Osteoblast (primary cell): Measurements from ENCODE around the gene SPNS3. TPM values are rescaled to one million over a fixed set of nuclear protein-coding genes. Genes with fewer than 3 reads are reported as not detected.

Experiments
- DNase-seq: peaks from one replicate; pipeline ENCODE4 v3.0.0; 2011; ENCODE audit warnings: low spot score, mixed read lengths; ENCODE audit not compliant: insufficient read length; ENCODE audit errors: missing footprints
- H2AFZ ChIP-seq: 2 replicates; pipeline ENCODE4 v1.6.0; 2011; ENCODE audit warnings: mild to moderate bottlenecking, low read length
- H3K27ac ChIP-seq: 2 replicates; pipeline ENCODE4 v1.5.1; 2011; ENCODE audit warnings: mild to moderate bottlenecking, low read depth, low read length, moderate library complexity
- H3K27me3 ChIP-seq: 2 replicates; pipeline ENCODE4 v1.6.0; 2012; ENCODE audit warnings: mild to moderate bottlenecking, control low read depth, inconsistent platforms, low read length, moderate library complexity; ENCODE audit not compliant: insufficient read depth
- H3K36me3 ChIP-seq: 2 replicates; pipeline ENCODE4 v1.5.1; 2011; ENCODE audit warnings: mild to moderate bottlenecking, low read length, control low read depth, moderate library complexity; ENCODE audit not compliant: insufficient read depth
- H3K4me1 ChIP-seq: 2 replicates; pipeline ENCODE4 v1.5.1; 2011; ENCODE audit warnings: mild to moderate bottlenecking, low read length, control low read depth, moderate library complexity; ENCODE audit not compliant: insufficient read depth
- H3K4me2 ChIP-seq: 2 replicates; pipeline ENCODE4 v1.6.0; 2011; ENCODE audit warnings: mild to moderate bottlenecking, low read length; ENCODE audit not compliant: insufficient read depth
- H3K4me3 ChIP-seq: fragments of 200-600 bp; sonication (generic); 3 replicates; pipeline ENCODE4 v1.5.1; 2012; ENCODE audit warnings: mild to moderate bottlenecking, low read length, inconsistent platforms; ENCODE audit not compliant: insufficient read depth
- H3K79me2 ChIP-seq: 2 replicates; pipeline ENCODE4 v1.6.0; 2012; ENCODE audit warnings: mild to moderate bottlenecking, low read length, control low read depth, inconsistent platforms; ENCODE audit not compliant: insufficient read depth
- H3K9me3 ChIP-seq: 2 replicates; pipeline ENCODE4 v1.5.1; 2011; ENCODE audit warnings: low read depth, low read length, control low read depth
- H4K20me1 ChIP-seq: 2 replicates; pipeline ENCODE4 v1.6.0; 2012; ENCODE audit warnings: mild to moderate bottlenecking, low read length, control low read depth; ENCODE audit not compliant: insufficient read depth
- total RNA-seq: library from RNA; depleted of rRNA; stranded (reverse); fragments of >200 nt; gene quantifications from 2 replicates; pipeline ENCODE4 v1.2.3, GENCODE V29; 2012
- TF ChIP-seq, protein P1 (sequence below): IDR thresholded peaks from 2 replicates; pipeline ENCODE4 v1.5.1; 2011; ENCODE audit warnings: mild to moderate bottlenecking, low read depth, low read length, moderate library complexity; ENCODE audit errors: extremely low read depth

The SPNS3 gene
- total RNA-seq, 1 donor, result not detected

DNA sequence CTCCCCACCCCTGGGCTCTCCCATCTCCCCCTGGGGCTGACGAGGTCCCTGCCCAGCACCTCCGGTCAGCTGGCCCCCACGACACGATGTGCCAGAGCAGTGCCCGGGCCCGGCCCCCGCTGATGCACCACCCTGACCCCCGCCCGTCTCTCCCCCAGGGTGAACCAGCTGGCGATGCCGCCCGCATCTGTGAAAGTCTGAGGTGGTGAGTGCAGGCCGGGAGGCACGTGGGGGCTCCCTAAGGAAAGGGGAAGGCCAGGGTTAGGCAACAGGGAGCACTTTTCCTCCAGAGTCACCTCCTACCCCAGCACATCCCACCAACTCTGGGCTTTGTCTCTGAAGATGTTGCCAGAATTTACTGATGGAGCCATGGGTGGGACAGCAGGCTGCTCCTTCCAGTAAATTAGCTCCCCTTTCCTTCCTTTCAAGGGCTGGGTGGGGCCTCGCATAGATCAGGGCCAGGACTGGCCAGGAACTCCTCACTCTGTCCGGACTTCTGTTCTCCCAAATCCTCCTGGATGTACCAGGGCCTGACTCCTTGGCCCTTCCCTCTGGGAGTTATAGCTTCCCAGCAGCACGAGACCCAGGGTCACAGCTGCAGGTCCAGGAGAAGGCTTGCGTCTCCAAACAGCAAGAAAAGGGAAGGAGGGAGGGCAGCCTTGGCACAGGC is 103.1 kb downstream of the SPNS3 start:
- no peaks in the 10 kb centered on the region for H3K4me1 ChIP-seq
- peak; percentile 93 for DNase-seq
- TF ChIP-seq, protein P1, sequence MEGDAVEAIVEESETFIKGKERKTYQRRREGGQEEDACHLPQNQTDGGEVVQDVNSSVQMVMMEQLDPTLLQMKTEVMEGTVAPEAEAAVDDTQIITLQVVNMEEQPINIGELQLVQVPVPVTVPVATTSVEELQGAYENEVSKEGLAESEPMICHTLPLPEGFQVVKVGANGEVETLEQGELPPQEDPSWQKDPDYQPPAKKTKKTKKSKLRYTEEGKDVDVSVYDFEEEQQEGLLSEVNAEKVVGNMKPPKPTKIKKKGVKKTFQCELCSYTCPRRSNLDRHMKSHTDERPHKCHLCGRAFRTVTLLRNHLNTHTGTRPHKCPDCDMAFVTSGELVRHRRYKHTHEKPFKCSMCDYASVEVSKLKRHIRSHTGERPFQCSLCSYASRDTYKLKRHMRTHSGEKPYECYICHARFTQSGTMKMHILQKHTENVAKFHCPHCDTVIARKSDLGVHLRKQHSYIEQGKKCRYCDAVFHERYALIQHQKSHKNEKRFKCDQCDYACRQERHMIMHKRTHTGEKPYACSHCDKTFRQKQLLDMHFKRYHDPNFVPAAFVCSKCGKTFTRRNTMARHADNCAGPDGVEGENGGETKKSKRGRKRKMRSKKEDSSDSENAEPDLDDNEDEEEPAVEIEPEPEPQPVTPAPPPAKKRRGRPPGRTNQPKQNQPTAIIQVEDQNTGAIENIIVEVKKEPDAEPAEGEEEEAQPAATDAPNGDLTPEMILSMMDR, result no peak
- H3K4me3 ChIP-seq, result no peak overlapping the region
- no peaks in the 10 kb centered on the region for H3K9me3 ChIP-seq
- no peak overlapping the region for H3K4me2 ChIP-seq
- peaks cover 23% of the 10 kb centered on the region for H3K36me3 ChIP-seq
- no peaks in the 10 kb centered on the region for H3K27me3 ChIP-seq
- no peaks in the 10 kb centered on the region for H3K79me2 ChIP-seq
- H4K20me1 ChIP-seq, result peaks cover 4% of the 10 kb centered on the region
- no peak overlapping the region for H2AFZ ChIP-seq
- H3K27ac ChIP-seq, result no peak overlapping the region

Other genes starting within 250 kb of the SPNS3 start
- 44.2 and 44.9 TPM in 2 replicates for gene ANKFY1, start 170.0 kb upstream of the SPNS3 start, total RNA-seq
- gene UBE2G1, start 67.3 kb upstream of the SPNS3 start, total RNA-seq, result 36.2 and 37.7 TPM in 2 replicates
- gene SPNS2, start 64.9 kb downstream of the SPNS3 start, total RNA-seq, result under 0.01 TPM in 2 replicates
- gene MYBBP1A, start 121.4 kb downstream of the SPNS3 start, total RNA-seq, result 47.1 and 49.2 TPM in 2 replicates
- not detected in 2 replicates for gene GGT6, start 126.6 kb downstream of the SPNS3 start, total RNA-seq
- gene SMTNL2, start 150.6 kb downstream of the SPNS3 start, total RNA-seq, result not detected in 2 replicates
- gene ALOX15, start 207.7 kb downstream of the SPNS3 start, total RNA-seq, result not detected in 2 replicates